ENCODE measurements around the gene ACYP2.

The ACYP2 gene

DNA sequence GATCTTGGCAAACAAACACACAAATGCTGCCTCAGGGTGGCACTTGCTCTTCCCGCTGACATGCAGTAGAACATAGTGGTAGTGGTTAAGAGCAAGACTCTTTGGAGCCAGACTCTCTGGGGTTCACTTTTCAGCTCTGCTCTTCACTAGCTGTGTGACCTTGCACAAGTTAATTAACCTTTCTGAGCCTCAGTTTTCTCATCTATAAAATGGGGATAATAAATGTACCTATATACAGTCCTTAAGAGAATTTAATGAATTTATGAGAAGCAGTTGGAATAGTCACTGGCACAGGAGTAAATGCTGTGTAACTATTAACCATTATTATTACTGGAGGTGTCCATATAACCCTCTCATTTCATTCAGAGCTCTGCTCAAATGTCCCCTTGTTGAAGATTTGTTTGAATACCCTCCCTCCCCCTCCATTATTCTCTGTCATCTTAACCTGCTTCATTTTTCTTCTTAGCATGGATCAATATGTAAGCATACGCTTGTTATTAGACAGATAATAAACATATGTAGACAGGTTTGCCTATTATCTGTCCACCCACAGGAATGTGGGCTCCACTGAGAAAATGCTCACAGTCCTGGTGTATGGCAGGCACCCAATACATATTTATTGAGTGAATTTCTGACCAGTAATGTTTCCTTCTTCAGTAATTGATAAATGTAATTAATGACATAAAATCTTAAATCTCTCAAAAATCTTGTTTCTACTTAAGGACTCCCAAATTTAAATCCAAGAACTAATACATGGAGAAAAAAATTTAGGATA is 76.1 kb downstream of the ACYP2 start:
- Histone ChIP-seq H3K4me3 (no peak overlapping the region), H4K20me1 (no peaks in the 10 kb centered on the region), H3K27ac (no peak overlapping the region), H3K27me3 (no peaks in the 10 kb centered on the region), H3K36me3 (no peaks in the 10 kb centered on the region; a peak in 1 of 22 replicates), H3K9me3 (replicated peaks in 1 of 11) (no peaks in the 10 kb centered on the region), H3K9ac (no peak overlapping the region), H3K4me2 (no peak overlapping the region), H3K4me1 (no peaks in the 10 kb centered on the region)
- no peak for TF ChIP-seq Cebpa-rat (IDR thresholded peaks at IDR 0.05)

DNA sequence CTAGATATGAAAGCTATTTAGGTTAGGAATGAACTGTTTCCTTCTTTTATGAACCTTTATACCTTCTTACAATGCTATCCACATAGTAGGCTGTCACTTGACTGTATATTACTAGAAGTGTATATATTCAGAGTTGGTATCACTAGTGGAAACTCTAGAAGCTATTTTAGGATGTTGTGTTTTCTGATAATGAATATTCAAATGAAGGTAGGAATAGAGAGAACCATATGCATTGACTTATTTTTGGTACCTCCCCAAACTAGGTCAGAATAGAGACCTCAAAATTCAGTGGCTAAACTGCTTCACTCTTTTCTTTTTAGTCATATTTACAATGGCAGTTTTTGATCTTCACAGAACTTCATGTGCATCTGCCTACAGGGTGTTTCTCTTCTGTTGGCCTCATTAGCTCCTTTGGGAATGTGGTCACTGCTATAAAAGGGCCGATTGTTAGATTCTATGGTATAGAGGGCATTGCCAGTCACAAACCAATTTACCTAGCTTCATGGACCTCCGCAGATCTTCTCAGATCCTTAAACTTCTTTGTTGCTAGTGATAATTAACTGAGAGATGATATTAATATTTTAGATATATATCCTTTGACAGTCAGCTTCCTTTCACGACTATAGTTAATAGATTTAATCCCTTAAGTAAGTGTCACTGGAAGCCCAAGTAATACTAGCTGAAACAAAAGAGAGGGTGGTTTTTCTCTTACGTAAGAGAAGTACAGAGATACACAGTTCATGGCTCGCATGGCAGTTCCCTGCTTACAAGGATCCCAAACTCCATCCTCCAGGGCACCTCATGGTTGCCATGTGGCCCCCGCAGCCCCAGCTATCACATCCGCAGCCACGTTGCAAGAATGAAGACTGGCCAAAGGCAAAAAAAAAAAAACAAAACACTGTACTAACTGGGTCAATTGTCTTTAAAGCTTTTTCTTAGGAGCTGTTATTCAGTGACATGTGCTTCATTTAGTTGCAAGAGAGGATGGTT is 79.6 kb downstream of the ACYP2 start:
- Histone ChIP-seq H3K4me3 (no peak overlapping the region), H3K4me1 (no peaks in the 10 kb centered on the region), H3K27me3 (no peaks in the 10 kb centered on the region), H3K4me2 (no peak overlapping the region), H3K9ac (no peak overlapping the region), H3K9me3 (replicated peaks in 1 of 11) (no peaks in the 10 kb centered on the region), H4K20me1 (no peaks in the 10 kb centered on the region), H3K36me3 (no peaks in the 10 kb centered on the region; a peak in 1 of 22 replicates), H3K27ac (no peak overlapping the region)
- TF ChIP-seq Cebpa-rat (IDR thresholded peaks at IDR 0.05) = no peak

DNA sequence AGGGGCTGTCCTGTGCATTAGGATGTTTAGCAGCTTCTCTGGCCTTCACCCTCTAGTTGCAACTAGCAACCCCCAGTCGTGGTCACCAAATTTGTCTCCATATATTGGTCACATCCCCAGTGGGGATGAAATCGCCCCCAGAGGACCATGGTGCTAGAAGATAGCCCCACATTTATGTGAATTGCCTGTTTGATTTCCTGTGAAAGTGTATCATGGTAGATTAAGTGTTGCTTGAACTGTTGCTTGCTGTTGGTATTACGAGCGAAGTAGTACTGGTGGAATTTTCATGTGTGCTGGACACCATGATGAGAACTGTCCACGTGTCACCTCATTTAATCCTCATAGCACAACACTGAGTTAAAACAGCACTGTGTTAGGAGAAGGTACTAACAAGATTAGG is 81.2 kb downstream of the ACYP2 start:
- no peak for TF ChIP-seq Cebpa-rat (IDR thresholded peaks at IDR 0.05)
- H3K36me3 ChIP-seq = no peaks in the 10 kb centered on the region; a peak in 1 of 22 replicates

DNA sequence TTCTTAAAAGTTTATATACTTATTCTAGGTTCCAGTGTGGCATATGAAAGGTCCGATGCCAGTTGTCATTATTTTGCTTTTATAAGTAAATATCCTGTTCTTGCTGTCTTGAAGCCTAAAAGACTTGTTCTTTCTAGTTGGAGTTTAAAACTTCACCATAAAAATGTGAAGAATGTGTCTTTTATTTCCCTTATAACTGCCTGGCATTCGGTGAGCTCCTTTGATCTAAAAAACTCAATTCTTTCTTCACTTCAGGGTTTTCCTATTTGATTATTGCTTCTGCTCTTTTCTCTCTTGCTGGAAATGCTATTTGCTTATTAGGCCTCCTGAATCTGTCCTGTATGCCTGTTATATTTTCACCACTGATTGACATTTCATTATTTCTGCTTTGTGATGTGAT is 89.1 kb downstream of the ACYP2 start:
- no peak overlapping the region for H3K27ac ChIP-seq
- no peaks in the 10 kb centered on the region for H3K4me1 ChIP-seq
- TF ChIP-seq Cebpa-rat (IDR thresholded peaks at IDR 0.05) = no peak
- no peak overlapping the region for H3K4me2 ChIP-seq
- H3K4me3 ChIP-seq = no peak overlapping the region
- no peaks in the 10 kb centered on the region for H3K36me3 ChIP-seq
- H3K27me3 ChIP-seq = no peaks in the 10 kb centered on the region
- peaks cover 0 to 5% (median 0%) of the 10 kb centered on the region in 11 experiments; a peak in 2 of 22 replicates for H3K9me3 ChIP-seq (replicated peaks in 1 of 11)
- no peaks in the 10 kb centered on the region for H4K20me1 ChIP-seq
- H3K9ac ChIP-seq = no peak overlapping the region

More for the DNA sequence above, 81.2 kb downstream of the ACYP2 start:
- no peaks in the 10 kb centered on the region for H3K27me3 ChIP-seq
- no peak overlapping the region for H3K9ac ChIP-seq
- no peak overlapping the region for H3K27ac ChIP-seq
- H3K4me1 ChIP-seq = no peaks in the 10 kb centered on the region
- H3K9me3 ChIP-seq (replicated peaks in 1 of 11) = peaks cover 0 to under 1% (median 0%) of the 10 kb centered on the region in 11 experiments; a peak in 2 of 22 replicates
- H3K4me2 ChIP-seq = no peak overlapping the region
- H4K20me1 ChIP-seq = no peaks in the 10 kb centered on the region
- H3K4me3 ChIP-seq = no peak overlapping the region

DNA sequence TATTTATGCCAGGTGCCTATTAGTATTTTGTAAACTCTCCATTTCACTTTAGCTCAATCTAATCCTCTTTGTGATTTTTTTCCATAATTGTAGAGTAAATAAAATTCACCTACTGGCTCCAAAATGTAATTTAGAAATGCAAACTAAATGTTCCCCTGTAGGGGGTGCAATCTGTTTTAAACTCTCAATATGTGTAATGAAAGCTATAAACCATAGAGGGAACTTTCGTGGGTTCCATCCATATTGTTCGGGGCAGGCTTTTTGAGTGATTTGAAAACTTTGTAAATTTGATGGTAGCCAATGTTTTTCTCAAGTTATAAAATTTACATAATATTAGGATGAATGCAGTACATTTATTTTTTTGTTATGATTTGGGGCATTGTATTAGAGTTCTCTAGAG is 91.2 kb downstream of the ACYP2 start:
- H3K9ac ChIP-seq = no peak overlapping the region
- no peaks in the 10 kb centered on the region for H3K4me1 ChIP-seq
- no peak overlapping the region for H3K27ac ChIP-seq
- H3K9me3 ChIP-seq (replicated peaks in 1 of 11) = peaks cover 0 to 5% (median 0%) of the 10 kb centered on the region in 11 experiments; a peak in 2 of 22 replicates
- H4K20me1 ChIP-seq = no peaks in the 10 kb centered on the region
- no peaks in the 10 kb centered on the region for H3K27me3 ChIP-seq
- no peak overlapping the region for H3K4me2 ChIP-seq
- no peak for TF ChIP-seq Cebpa-rat (IDR thresholded peaks at IDR 0.05)
- no peaks in the 10 kb centered on the region for H3K36me3 ChIP-seq
- H3K4me3 ChIP-seq = no peak overlapping the region

DNA sequence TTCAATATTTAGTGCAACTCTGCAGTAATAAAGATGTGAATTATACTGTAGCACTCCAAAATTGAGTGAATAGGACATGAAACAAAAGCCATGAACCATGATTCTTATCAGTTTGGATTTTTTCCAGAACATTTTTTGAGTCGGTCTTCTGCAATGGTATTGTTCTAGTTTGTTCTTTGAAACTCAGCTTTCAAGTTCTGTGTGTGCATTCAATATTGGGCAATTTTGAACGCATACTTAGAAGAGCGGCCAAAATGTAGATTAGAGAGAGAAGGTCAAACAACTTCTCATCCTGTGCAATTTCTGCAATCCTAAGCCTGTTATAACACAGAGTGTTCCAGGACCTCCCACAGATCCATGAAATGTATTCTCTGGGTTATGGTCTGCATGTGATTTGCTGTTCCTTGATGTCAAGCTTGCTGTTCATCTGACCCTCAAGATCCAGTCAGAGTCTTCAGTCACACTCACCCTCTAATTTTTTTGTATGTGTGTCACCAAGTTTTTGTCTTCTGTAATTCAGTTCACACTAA is 92.3 kb downstream of the ACYP2 start:
- H3K36me3 ChIP-seq = no peaks in the 10 kb centered on the region
- H3K4me2 ChIP-seq = no peak overlapping the region
- no peak overlapping the region for H3K4me3 ChIP-seq
- H3K27ac ChIP-seq = no peak overlapping the region
- no peaks in the 10 kb centered on the region for H3K4me1 ChIP-seq
- no peaks in the 10 kb centered on the region for H4K20me1 ChIP-seq
- no peak for TF ChIP-seq Cebpa-rat (IDR thresholded peaks at IDR 0.05)
- no peak overlapping the region for H3K9ac ChIP-seq
- H3K27me3 ChIP-seq = no peaks in the 10 kb centered on the region
- no peaks in the 10 kb centered on the region for H3K9me3 ChIP-seq (replicated peaks in 1 of 11)

DNA sequence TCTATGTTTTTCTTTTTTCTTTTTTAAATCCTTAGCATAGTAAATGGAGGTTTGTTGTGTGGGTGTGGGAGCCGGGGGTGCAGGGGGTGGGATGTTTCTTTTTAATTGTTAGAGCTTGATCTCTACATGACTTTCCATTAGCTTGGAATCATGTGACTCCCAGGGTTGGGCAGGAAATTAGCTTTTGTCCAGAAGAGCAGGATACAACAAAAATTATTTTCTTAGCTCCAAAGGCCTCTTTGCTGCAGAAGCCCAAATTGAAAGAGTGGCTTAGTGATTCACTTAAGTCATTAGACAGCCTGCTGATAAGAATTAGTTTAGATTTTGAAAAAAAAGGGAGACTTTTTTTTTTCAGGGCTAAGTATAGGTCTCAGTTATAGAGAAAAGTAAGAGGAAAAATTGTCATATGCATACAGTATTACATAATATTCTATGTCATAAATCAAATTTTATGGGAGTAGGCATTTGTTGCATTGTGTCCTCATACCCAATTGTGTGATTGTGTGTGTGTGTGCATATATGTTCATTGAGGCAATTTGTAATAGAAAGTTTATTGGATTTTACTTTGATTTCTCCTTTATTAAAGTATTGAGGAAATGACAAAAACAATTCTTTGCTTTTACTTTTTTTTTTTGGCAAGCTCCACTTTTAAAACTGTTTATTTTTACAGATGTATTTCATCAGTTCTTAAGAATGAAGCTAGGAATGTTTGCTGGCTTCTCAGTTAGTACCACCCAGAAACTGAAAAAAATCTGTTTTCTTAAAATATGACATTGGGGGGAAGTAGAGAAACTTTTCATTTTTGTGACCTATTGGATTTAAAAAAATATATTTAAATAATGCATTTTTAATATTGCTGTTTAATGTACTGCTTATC is 93.2 kb downstream of the ACYP2 start:
- Histone ChIP-seq H3K4me1 (no peaks in the 10 kb centered on the region), H3K36me3 (no peaks in the 10 kb centered on the region), H3K9me3 (replicated peaks in 1 of 11) (peaks cover 3 to 8% (median 7%) of the 10 kb centered on the region in 11 experiments; a peak in 15 of 22 replicates), H3K9ac (no peak overlapping the region), H3K27ac (no peak overlapping the region), H3K4me3 (no peak overlapping the region), H3K27me3 (no peaks in the 10 kb centered on the region), H4K20me1 (no peaks in the 10 kb centered on the region), H3K4me2 (no peak overlapping the region)
- TF ChIP-seq Cebpa-rat (IDR thresholded peaks at IDR 0.05) = no peak

DNA sequence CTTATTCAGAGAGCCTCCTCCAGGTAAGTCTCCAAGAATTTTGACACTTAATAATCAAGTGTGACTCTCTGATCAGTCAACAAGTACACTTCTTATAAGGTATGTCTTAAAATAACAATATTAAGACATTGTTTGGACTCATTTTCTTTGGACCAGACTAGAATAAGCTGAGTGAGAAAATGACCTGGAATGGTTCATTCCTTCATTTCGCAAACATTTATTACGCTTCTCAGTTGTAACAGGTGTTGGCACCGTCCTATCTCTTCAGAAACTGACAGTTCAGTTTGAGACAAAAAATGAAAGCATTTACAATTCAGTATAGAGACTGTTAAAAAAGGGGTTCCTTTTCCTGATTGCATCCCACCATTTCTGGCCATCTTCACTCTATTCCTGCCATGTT is 94.0 kb downstream of the ACYP2 start:
- no peak overlapping the region for H3K27ac ChIP-seq
- no peaks in the 10 kb centered on the region for H3K4me1 ChIP-seq
- H3K36me3 ChIP-seq = no peaks in the 10 kb centered on the region
- no peak for TF ChIP-seq Cebpa-rat (IDR thresholded peaks at IDR 0.05)
- no peaks in the 10 kb centered on the region for H3K27me3 ChIP-seq
- H3K4me2 ChIP-seq = no peak overlapping the region
- no peak overlapping the region for H3K4me3 ChIP-seq
- no peak overlapping the region for H3K9ac ChIP-seq
- no peaks in the 10 kb centered on the region for H4K20me1 ChIP-seq
- peaks cover 4 to 15% (median 12%) of the 10 kb centered on the region in 11 experiments; a peak in 16 of 22 replicates for H3K9me3 ChIP-seq (replicated peaks in 1 of 11)
